ENCODE data around the gene USP48.
"Not testable (repeated sequence)": the region's sequence is repeated elsewhere in the genome, so short reads cannot be mapped to it uniquely, and the experiment has no call there.

The USP48 gene

DNA sequence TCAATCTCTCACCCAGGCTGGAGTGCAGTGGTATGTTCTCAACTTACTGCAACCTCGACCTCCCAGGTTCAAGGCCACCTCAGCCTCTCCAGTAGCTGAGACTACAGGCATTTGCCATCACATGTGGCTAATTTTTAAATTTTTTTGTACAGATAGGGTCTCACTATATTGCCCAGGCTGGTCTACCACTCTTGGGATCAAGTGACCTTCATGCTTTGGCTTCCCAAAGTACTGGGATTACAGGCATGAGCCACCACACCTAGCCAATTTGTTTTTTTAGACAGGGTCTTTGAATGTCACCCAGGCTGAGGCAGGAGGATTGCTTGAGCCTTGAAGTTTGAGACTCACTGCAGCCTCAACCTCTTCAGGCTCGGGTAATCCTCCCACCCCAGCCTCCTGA, 10.2 kb upstream of the USP48 start:
- Mint-ChIP-seq H3K4me3 (no peak overlapping the region), H3K36me3 (no peaks in the 10 kb centered on the region), H3K27ac (no peak overlapping the region), H3K4me1 (peaks cover 8% of the 10 kb centered on the region), H3K27me3 (peaks cover 6% of the 10 kb centered on the region), H3K9me3 (peaks cover 11% of the 10 kb centered on the region)
- no peak for DNase-seq
- CTCF ChIA-PET = no interaction called here

GRCh38 chr1:21786640-21787039, 3.7 kb upstream of the USP48 start:
- Mint-ChIP-seq H3K27ac (no peak overlapping the region), H3K4me1 (peaks cover 13% of the 10 kb centered on the region), H3K4me3 (no peak overlapping the region), H3K36me3 (peaks cover 7% of the 10 kb centered on the region), H3K9me3 (no peaks in the 10 kb centered on the region), H3K27me3 (peaks cover 12% of the 10 kb centered on the region)
- DNase-seq = no peak
- CTCF ChIA-PET = no interaction called here

DNA sequence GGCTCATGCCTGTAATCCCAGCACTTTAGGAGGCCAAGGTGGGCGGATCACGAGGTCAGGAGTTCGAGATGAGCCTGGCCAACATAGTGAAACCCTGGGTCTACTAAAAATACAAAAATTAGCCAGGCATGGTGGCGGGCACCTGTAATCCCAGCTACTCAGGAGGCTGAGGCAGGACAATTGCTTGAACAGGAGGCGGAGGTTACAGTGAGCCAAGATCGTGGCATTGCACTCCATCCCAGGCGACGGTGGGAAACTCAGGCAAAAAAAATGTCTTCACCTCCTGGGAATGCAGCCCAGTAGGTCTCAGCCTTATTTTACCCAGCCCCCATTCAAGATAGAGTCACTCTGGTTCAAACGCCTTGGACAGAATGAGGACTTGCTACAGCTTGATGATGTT, 2.8 kb upstream of the USP48 start:
- peaks cover 12% of the 10 kb centered on the region for H3K27me3 Mint-ChIP-seq
- not testable (repeated sequence) for H3K9me3 Mint-ChIP-seq, DNase-seq, H3K4me3 Mint-ChIP-seq, H3K27ac Mint-ChIP-seq, H3K36me3 Mint-ChIP-seq
- CTCF ChIA-PET = interaction anchor here (0.6 kb wide), 1 partner anchor 194 kb away, joined by 3 read pairs; no protein-coding TSS in a partner anchor
- peaks cover 13% of the 10 kb centered on the region for H3K4me1 Mint-ChIP-seq

- no peak for DNase-seq
- H3K36me3 Mint-ChIP-seq = peaks cover 12% of the 10 kb centered on the region
- H3K4me1 Mint-ChIP-seq = peaks cover 27% of the 10 kb centered on the region
- CTCF ChIA-PET = no interaction called here
- H3K4me3 Mint-ChIP-seq = peak overlapping the region; percentile 90
- peaks cover 10% of the 10 kb centered on the region for H3K27me3 Mint-ChIP-seq
- H3K27ac Mint-ChIP-seq = peak overlapping the region; percentile 99
- no peaks in the 10 kb centered on the region for H3K9me3 Mint-ChIP-seq
Measured at GRCh38 chr1:21783679-21784603, 992 bp upstream of the USP48 start.

- H3K4me1 Mint-ChIP-seq = peaks cover 35% of the 10 kb centered on the region
- CTCF ChIA-PET = interaction anchor here (0.7 to 1.9 kb wide), 7 partner anchors 12 to 123 kb away, joined by 3 to 11 read pairs (median 4); no protein-coding TSS in a partner anchor
- H3K36me3 Mint-ChIP-seq = peaks cover 16% of the 10 kb centered on the region
- peaks cover 6% of the 10 kb centered on the region for H3K27me3 Mint-ChIP-seq
- DNase-seq = peak; percentile 63
- H3K27ac Mint-ChIP-seq = peak overlapping the region; percentile 99
- H3K9me3 Mint-ChIP-seq = no peaks in the 10 kb centered on the region
- H3K4me3 Mint-ChIP-seq = peak overlapping the region; percentile 90
Measured at GRCh38 chr1:21782349-21782867, 541 bp downstream of the USP48 start.

DNA sequence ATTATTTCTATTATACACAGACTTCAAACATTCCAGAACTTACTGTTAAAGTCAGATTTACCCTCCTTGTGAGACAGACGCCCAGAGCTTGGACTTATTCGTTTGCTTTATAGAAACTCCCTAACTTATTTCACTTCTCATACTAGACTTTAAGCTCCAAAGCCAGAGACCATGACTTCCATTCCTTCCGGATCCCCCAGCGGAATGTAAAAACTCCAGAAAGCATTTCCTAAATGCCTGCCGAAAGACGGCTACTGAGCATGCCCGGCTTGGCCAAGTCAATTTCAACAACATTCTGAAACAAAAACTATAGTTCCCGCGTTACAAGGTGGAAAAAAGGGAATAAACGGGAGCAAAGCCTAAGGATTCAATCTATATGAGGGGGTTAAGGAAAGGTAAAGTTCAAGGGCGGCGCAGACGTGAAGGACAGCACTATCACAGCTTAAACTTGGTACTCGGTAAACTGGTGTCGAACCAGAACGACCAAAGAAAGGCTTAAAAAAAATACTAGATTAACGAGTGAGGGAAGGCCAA, 1.1 kb downstream of the USP48 start:
- DNase-seq = no peak
- peak overlapping the region; percentile 90 for H3K4me3 Mint-ChIP-seq
- peaks cover 39% of the 10 kb centered on the region for H3K4me1 Mint-ChIP-seq

DNA sequence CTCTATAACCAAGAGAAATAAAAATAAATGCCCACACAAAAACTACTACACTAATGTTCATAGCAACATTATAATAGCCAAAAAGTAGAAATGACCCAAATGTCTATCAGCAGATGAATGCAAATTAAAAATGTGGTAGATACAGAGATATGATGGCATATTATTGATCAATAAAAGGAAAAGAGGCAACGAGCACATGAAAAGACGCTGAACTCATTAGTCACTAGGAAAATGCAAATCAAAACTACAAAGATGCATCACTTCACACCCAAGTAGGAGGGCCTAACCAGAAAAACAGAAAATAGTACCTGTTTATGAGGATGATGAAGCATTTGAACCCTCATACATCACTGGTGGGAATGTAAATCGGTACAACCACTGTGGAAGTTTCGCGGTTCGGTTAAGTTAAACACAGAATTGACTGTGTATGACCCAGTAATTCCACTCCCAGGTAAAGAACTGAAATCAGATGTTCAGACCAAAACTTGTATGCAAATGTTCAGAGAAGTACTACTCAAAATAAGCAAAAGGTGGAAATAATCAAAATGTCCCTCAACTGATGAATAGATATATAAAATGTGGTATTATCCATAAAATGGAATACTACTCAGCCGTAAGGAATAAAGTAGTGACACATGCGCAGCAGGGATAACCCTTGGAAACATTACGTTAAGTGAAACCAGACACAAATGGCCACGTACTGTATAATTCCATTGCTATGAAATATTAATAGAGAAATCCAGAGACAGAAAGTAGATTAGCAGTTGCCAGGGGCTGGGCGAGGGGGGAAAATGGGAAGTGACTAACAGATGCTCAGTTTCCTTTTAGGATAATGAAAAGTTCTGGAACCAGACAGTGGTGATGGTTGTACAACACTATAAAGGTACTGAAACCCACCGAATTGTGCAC, 3.1 kb downstream of the USP48 start:
- H3K27me3 Mint-ChIP-seq = no peaks in the 10 kb centered on the region
- no peak for DNase-seq
- CTCF ChIA-PET = no interaction called here
- peaks cover 46% of the 10 kb centered on the region for H3K4me1 Mint-ChIP-seq
- no peaks in the 10 kb centered on the region for H3K9me3 Mint-ChIP-seq
- H3K4me3 Mint-ChIP-seq = peak overlapping the region; percentile 65
- peak overlapping the region; percentile 76 for H3K27ac Mint-ChIP-seq
- H3K36me3 Mint-ChIP-seq = peaks cover 23% of the 10 kb centered on the region

More for the DNA sequence above, 1.1 kb downstream of the USP48 start:
- no peaks in the 10 kb centered on the region for H3K9me3 Mint-ChIP-seq
- peak overlapping the region; percentile 99 for H3K27ac Mint-ChIP-seq
- peaks cover 19% of the 10 kb centered on the region for H3K36me3 Mint-ChIP-seq
- CTCF ChIA-PET = interaction anchor here (0.6 to 1.9 kb wide), 10 partner anchors 12 to 122 kb away, joined by 3 to 11 read pairs (median 4); no protein-coding TSS in a partner anchor
- H3K27me3 Mint-ChIP-seq = peaks cover 4% of the 10 kb centered on the region

DNA sequence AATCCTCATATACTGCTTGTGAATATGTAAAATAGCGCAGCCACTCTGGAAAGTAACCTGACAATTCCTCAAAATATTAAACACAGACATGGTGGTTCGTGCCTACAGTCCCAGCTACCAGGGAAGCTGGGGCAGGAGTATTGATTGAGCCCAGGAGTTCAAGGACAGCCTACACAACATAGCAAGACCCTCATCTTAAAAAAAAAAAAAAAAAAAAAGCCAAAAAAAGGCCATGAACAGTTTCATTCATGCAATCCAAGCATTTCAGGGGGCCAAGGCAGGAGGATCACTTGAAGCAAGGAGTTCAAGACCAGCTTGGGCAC, 4.6 kb downstream of the USP48 start:
- H3K27ac Mint-ChIP-seq = no peak overlapping the region
- DNase-seq = no peak
- CTCF ChIA-PET = interaction anchor here (0.6 kb wide), 1 partner anchor 18 kb away, joined by 3 read pairs; no protein-coding TSS in a partner anchor
- no peaks in the 10 kb centered on the region for H3K9me3 Mint-ChIP-seq
- H3K4me3 Mint-ChIP-seq = no peak overlapping the region
- peaks cover 23% of the 10 kb centered on the region for H3K36me3 Mint-ChIP-seq
- no peaks in the 10 kb centered on the region for H3K27me3 Mint-ChIP-seq
- peaks cover 47% of the 10 kb centered on the region for H3K4me1 Mint-ChIP-seq

DNA sequence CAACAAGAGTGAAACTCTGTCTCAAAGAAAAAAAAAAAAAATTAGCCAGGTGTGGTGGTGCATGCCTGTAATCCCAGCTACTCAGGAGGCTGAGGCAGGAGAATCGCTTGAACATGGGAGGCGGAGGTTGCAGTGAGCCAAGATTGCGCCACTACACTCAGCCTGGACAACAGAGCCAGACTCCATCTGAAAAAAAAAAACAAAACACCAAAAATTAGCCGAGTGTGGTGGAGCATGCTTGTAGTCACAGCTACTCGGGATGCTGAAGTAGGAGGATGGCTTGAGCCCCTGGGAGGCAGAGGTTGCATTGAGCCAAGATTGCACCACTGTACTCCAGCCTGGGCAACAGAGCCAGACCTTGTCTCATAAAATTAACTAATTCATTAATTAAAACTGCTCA, 6.0 kb downstream of the USP48 start:
- H3K4me3 Mint-ChIP-seq, CTCF ChIA-PET, H3K27ac Mint-ChIP-seq, H3K27me3 Mint-ChIP-seq, DNase-seq, H3K9me3 Mint-ChIP-seq: not testable (repeated sequence)
- peaks cover 19% of the 10 kb centered on the region for H3K36me3 Mint-ChIP-seq
- H3K4me1 Mint-ChIP-seq = peaks cover 52% of the 10 kb centered on the region

- Mint-ChIP-seq H3K27me3 (no peaks in the 10 kb centered on the region), H3K36me3 (peaks cover 16% of the 10 kb centered on the region), H3K4me3 (no peak overlapping the region), H3K9me3 (no peaks in the 10 kb centered on the region), H3K27ac (peak overlapping the region; percentile 13), H3K4me1 (peaks cover 46% of the 10 kb centered on the region)
- no peak for DNase-seq
- CTCF ChIA-PET = no interaction called here
Measured at GRCh38 chr1:21775985-21776562, 6.9 kb downstream of the USP48 start.

DNA sequence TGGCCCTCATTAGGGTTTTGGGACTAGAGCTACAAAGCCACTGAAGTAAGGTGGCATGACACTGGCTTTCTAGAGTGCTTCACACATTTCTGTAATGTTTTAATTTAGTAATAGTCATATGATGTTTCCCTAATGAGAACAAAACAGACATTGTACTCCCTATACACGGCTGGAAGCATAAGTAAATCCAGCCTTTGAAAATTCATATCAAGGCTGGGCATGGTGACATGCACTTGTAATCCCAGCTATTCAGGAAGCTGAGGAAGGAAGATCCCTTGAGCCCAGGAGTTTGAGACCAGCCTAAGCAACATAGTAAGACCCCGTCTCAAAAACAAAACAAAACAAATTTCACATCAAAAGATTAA, 7.4 kb downstream of the USP48 start:
- peaks cover 16% of the 10 kb centered on the region for H3K36me3 Mint-ChIP-seq
- peak overlapping the region; percentile 14 for H3K27ac Mint-ChIP-seq
- no peaks in the 10 kb centered on the region for H3K27me3 Mint-ChIP-seq
- no peak for DNase-seq
- H3K4me3 Mint-ChIP-seq = no peak overlapping the region
- peaks cover 46% of the 10 kb centered on the region for H3K4me1 Mint-ChIP-seq
- CTCF ChIA-PET = no interaction called here
- H3K9me3 Mint-ChIP-seq = no peaks in the 10 kb centered on the region

GRCh38 chr1:21774835-21775549, 8.0 kb downstream of the USP48 start:
- CTCF ChIA-PET = no interaction called here
- H3K27me3 Mint-ChIP-seq = no peaks in the 10 kb centered on the region
- H3K9me3 Mint-ChIP-seq = no peaks in the 10 kb centered on the region
- peaks cover 44% of the 10 kb centered on the region for H3K4me1 Mint-ChIP-seq
- no peak for DNase-seq
- H3K27ac Mint-ChIP-seq = peak overlapping the region; percentile 14
- H3K4me3 Mint-ChIP-seq = no peak overlapping the region
- H3K36me3 Mint-ChIP-seq = peaks cover 16% of the 10 kb centered on the region

DNA sequence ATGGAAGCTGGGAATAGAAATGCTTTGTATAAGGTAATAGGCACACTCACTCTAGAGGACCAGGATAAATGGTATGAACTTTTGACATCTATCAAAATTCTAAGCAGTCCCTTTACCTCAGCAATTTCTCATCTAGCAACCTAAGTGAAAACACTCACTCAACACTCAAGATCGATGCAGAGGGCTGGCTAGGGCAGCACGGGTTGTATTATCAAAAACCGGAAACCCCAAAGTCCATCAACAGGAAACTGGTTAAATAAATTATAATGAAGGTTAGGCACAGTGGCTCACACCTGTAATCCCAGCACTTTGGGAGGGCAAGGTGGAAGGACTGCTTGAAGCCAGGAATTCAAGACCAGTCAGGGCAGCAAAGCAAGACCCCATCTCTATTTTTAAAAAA, 9.4 kb downstream of the USP48 start:
- Mint-ChIP-seq H3K27ac (peak overlapping the region; percentile 73), H3K36me3 (peaks cover 20% of the 10 kb centered on the region), H3K4me3 (no peak overlapping the region), H3K9me3 (no peaks in the 10 kb centered on the region), H3K4me1 (peaks cover 41% of the 10 kb centered on the region), H3K27me3 (no peaks in the 10 kb centered on the region)
- CTCF ChIA-PET = interaction anchor here (0.6 kb wide), 1 partner anchor 44 kb away, joined by 3 read pairs; no protein-coding TSS in a partner anchor
- DNase-seq = no peak
